CD4-positive, alpha-beta T cell treated with Interleukin-12 subunit alpha and Interleukin-12 subunit beta, for 1 hour (primary cell): ENCODE data around the gene OR1L6.

Source experiments
- DNase-seq: peaks from one replicate; pipeline ENCODE4 v3.0.0-alpha.2; 2020

OR1L6 gene, protein sequence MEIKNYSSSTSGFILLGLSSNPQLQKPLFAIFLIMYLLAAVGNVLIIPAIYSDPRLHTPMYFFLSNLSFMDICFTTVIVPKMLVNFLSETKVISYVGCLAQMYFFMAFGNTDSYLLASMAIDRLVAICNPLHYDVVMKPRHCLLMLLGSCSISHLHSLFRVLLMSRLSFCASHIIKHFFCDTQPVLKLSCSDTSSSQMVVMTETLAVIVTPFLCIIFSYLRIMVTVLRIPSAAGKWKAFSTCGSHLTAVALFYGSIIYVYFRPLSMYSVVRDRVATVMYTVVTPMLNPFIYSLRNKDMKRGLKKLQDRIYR

DNA sequence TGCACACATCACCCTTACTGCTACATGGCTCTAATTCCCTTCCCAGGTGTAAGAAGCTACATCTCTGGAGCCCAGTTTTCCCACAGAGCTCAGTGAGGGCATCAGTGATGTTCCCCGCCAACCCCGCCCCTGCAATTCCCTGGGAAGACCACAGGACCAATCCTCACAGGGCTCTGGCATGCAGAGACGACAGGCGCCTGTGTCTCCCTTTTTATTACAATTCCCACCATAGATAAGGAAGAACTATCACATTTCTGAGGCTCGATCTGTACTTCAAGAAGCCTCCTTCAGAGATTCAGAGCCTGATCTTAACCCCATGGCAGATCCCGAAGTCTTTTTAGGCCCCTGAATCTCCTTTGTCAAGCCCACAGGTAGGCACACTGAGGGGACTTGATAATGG is at the start of gene OR1L6:
TSS of gene OR1L6 (plus strand) at position 301 of the 400 bp plus-strand sequence. CDS start 7,545 bp downstream, outside the sequence.
- no peak for DNase-seq

DNA sequence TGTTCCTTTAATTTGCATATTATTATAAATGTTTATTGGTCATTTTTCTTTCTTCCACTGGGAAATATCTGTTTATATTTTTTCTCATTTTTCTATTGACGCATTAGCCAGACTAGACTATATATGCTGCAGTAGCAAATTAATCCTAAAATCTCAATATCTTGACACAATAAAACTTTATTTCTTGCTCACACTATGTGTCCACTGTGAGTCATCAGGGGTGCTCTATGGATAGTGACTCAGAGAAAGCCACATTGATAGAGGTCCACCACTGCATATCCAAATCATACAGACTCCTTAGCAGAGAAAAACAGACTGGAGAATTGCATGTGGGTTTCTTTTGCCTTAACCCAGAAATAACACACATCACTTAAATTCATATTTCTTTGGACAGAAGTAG is 46.4 kb upstream of the OR1L6 start:
- DNase-seq: no peak

DNA sequence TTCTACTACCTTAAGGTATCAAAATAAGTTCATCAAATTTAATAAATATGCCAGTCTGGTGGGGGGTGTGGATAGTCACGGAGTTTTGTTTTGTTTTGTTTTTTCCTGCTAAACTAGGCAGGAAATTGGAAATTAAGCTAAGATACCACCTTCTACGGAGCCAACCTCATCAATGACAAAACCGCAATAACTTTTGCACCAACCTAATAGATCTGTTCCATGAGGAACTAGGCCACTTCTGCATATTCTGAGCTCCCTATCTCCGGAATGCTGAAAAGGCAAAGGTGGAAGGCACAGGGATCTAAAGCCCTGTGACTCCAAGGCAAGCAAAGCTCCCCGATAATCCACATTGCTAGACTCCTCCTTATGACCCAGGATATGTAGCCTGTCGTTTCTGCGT is 24.1 kb upstream of the OR1L6 start:
- no peak for DNase-seq

DNA sequence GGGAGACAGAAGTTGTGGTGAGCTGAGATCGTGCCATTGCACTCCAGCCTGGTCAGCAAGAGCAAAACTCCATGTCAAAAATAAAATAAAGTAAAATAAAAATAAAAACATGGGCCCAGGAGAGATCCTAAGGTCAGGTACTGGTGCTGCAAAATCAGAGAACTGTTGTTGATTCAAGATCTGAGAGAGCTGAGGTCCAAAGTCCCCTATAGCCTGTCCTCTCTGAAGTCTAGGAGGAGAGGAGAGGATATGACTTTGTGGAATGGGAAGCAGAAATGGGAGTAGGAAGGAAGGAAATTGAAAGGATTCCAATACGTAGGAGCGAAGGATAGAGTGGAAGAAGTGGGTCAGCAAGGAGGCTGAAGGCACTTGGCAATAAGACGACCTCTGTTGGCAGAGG is 22.9 kb upstream of the OR1L6 start:
- no peak for DNase-seq

DNA sequence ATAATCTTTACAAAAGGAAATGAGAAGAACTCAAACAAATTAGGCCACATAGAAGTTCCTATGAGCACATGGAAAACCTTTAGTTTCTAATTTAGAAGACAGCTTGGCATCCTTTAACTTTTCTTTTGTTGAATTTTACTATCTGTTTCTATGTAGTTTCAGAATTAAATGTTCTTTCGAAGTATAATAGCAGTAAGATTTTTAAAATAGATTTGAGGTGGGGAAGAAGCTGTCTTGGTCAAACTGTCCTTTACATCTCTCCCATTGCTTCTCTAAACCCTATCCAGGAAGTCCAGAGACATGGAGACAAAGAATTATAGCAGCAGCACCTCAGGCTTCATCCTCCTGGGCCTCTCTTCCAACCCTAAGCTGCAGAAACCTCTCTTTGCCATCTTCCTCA is 18.4 kb upstream of the OR1L6 start, which contains the start of gene OR1L4:
TSS of gene OR1L4 (plus strand) at position 301 of the 400 bp plus-strand sequence. CDS start at position 301, 0 bp downstream.
- no peak for DNase-seq

DNA sequence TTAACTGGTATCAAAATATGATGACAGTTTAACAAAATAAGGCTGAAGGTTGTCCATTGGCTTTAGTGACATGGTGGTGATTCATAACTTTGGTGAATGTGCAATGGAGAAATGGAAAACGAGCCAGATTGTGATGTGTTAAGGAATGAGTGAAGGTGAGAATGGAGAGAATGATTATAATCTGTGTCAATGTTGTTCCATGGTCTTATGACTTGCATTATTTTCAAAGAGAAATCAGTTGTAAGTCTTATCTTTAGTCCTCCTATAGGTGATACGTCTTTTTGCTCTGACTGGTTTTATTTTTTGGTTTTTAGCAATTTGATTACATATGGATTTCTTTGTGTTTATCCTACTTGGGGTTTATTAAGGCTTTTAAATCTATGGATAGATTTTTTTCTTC is 12.7 kb downstream of the OR1L6 start:
- DNase-seq: no peak

DNA sequence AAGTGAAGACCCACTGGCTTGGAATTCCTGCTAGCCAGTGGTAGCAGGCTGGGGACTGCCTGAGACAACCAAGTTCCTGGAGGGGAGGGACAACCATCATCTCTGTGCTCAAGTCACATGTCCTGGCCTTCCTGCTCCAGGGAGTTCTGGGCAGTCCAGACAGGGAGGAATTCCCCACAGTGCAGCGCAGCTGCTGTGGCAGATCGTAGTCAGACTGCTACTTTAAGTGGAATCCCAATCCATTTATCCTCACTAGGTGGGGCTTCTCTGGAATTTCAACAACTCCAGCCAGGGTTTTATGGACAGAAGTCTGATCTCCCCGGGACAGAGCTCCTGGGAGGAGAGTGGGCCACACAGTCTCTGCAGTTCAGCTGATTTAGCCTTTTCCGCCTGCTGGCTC is 25.7 kb downstream of the OR1L6 start:
- no peak for DNase-seq

DNA sequence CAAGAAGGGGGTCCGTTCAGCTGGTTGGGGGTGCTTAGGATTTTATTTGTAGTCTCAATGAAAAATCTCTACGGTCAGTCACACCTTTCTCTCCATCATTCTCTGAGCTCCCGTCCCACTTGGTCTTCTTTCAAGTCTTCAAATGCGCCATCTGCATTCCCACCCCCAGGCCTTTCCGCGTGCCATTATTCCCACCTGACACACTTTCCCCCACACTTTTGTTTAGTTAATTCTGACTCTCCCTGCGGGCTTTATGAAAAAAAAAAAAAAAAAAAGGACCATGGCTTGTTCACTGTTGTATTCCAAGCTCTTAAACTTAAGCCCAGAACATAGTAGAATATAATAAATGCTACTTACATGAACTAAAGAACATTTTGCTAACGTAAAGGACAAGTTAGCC is 34.9 kb downstream of the OR1L6 start:
- no peak for DNase-seq

DNA sequence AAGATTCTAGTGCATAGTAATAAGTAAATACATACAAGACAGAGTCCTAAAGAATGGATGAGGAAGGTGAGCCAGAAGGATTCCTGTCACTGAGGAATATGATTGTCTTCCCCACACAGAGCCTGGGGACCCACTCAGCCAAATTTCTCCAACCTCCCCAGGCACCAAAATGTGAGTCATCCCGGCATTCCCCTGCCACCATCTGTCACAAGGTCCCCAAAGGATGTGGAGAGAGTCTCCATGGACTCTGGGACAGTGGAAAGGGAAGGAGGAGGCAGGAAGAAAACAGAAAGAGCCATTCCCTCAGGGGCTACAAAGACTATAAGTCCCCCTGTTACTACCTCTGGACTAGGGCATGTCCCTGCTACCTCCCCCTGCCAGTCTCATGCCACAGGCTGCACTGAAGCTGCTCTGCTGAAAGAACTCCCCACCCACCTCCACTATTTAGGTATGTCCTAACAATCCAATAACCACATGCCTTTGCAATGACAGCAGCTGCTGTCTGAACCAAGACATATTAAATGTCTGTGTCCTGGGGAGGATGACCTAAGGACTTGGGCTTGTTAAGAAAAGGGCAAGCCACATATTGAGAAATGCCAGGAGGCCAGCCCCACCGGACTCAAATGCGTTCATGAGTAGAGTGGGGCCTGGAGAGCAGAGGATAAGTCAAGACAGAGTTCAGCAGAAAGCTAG is 36.0 kb downstream of the OR1L6 start:
- no peak for DNase-seq

DNA sequence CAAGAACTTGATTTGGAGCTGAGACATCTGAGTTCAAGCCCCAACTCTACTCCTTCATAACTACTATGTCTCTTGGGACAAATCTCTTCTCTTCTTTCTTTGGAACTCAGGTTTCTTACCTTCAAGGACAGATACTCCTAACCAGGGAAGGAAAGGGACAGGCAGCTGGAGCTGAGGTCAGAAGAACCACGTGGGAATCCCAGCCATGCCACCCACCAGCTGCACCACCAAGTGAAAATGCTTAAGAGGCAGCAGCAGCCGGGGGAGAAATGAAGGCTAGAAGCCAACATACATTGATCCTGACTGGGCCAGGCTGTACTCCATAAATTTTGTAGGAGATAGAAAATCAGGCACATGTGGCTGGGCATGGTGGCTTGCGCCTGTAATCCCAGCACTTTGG is 37.1 kb downstream of the OR1L6 start:
- DNase-seq: no peak

DNA sequence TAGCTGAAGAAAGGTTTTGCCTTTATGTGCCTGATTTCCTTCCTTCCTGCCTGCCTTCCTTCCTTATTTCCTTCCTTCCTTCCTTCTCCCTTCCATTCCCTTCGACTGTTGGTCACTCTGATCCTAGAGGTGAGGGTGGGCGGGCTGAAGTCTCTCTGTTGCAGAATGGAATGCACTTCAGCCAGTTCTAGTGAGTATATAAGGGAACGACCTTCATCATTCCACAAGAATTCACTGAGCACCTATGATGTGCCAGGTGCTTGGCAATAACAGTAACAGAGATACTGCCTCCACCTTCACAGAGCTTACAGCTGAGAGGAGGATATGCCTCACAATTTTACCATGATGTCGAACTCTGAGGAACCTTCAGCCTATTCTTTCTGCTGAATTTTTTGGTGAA is 37.9 kb downstream of the OR1L6 start:
- DNase-seq: no peak

DNA sequence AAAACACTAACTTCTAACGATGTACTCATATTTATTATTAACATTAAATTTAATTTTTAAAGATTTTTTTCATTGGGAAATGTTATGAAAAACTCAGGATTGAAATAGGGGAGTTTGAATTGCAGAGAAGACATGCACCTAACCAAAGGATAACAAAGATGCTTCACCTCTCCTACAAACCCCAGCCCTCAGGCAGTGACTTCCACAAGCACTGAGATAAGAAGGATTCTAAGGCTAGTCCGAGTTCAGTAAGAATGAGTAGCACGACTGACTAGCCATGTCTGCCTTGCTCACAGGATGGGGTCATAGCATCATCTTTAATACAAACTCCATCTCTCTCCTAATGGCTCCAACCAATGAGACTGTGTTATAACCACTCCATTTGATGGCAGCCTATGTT is 39.6 kb downstream of the OR1L6 start:
- no peak for DNase-seq

DNA sequence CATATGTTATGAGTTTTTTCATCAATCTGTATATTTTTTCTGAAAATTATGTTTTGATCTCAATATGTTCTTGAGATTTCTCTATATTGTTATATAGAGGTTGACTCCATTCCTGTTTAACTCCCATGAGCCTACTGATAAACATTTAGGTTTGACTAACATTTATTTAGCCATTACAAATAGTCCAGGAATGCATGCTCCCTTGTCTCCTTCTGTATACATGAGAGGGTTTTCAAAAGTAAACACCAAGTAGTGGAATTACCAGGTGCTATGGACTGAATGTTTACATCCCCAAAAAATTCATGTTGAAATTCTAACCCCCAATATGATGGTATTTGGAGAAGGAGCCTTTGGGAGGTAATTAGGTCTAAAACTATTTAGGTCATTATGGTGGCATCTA is 43.2 kb downstream of the OR1L6 start:
- no peak for DNase-seq

DNA sequence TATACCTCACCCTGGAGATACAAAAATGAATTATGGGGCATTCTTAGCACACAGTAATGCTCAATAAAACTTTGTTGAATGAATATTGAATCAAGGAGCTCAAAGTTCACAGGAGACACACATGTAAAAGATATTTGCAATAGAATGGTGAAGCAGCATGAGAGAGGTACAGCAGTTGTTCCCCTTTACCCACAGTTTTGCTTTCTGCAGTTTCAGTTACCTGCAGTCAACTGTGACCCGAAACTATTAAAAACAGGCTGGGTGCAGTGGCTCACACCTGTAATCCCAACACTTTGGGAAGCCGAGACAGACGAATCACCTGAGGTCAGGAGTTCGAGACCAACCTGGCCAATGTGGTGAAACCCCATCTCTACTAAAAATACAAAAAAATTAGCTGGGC is 44.2 kb downstream of the OR1L6 start:
- no peak for DNase-seq

DNA sequence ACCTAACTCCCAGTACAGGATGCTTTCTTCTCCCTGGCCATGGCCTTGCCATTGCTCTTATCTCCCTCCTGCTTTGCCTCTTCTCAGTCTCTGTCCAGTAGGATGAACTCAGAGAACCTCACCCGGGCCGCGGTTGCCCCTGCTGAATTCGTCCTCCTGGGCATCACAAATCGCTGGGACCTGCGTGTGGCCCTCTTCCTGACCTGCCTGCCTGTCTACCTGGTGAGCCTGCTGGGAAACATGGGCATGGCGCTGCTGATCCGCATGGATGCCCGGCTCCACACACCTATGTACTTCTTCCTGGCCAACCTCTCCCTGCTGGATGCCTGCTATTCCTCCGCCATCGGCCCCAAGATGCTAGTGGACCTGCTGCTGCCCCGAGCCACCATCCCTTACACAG is 46.7 kb downstream of the OR1L6 start, which contains the start of gene OR5C1:
TSS of gene OR5C1 (plus strand) at position 103 of the 400 bp plus-strand sequence. CDS start at position 103, 0 bp downstream.
- DNase-seq: no peak

DNA sequence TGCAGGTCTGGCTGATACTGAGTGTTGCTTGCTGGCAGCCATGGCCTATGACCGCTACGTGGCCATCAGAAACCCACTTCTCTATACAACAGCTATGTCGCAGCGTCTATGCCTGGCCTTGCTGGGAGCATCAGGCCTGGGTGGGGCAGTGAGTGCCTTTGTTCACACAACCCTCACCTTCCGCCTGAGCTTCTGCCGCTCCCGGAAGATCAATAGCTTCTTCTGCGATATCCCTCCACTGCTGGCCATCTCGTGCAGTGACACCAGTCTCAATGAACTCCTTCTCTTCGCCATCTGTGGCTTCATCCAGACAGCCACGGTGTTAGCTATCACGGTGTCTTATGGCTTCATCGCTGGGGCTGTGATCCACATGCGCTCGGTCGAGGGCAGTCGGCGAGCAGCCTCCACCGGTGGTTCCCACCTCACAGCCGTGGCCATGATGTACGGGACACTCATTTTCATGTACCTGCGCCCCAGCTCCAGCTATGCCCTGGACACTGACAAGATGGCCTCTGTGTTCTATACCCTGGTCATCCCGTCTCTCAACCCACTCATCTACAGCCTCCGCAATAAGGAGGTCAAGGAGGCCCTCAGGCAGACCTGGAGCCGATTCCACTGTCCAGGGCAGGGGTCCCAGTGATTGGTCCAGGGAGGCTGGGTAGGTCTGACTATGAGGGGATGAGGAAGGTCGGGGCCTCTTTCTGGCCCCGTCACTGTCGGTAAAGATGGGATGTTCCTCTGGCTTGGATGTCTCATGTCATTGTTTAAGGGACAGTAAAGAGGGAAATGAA is 47.3 kb downstream of the OR1L6 start:
- no peak for DNase-seq

DNA sequence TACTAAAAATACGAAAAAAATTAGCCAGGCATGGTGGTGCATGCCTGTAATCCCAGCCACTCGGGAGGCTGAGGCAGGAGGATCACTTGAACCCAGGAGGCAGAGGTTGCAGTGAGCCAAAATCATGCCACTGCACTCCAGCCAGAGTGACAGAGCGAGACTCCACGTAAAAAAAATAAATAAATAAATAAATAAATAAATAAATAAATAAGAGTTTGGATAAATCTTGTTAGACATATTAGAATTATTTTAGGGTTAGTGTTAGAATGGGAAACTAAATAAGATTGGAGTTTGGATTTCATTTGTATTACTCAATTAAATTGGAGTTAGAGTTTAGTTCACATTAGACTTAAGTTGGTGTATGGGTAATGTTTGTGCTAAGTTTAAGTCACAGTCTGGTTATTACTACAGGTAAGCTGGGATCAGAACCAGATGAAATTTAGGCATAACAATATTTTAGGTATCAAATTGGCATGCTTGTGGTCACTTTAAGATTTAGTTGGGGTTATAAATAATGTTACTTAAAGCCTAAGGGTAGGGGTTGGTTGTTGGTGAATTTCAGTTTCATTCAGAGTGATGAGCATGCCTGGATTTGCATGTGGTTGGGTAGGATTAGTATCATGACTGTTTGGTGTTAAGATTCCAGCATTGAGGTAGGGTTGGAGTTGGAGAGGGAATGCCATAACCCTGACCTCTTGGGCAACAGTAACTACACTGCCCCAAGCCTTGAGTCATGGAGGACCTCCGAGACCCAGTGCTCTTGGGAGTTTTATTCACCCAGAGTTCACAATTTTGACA is 50.0 kb downstream of the OR1L6 start:
- no peak for DNase-seq

DNA sequence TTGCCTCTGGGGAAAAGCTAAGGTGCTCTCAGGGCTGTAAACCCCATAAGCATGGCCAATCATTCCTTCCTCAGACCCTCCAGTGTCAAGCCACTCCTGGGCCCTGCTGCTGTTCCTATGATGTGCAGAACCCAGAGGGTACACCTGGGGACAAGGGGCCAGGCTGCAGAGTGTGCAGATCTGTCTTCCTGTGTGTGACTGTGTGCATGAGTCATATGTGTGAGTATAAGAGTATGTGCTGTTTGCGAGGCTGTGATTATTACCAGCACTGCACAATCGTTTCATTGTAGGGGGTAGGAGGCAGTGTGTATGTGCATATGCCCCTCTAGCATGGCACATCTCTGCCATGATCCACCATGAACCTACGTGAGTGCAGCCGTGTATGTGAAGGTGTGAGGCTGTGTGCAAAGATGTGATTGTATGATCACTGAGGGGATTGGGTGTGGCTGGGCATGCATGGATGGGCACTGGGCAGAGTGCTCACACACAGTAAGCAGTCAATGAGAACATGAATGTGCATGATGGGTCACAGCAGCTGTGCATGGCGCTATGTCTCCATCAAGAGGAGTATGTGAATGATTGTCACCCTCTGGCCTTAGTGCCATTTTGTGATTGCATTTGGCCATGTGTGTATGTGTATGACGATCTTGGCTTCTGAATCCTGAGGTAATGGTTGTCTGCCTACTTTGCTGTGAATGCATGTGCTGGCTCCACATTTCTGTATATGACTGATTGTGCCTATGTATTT is 55.4 kb downstream of the OR1L6 start:
- no peak for DNase-seq
